ENCODE results near the gene MAP3K4.
"Not testable (repeated sequence)": the region's sequence is repeated elsewhere in the genome, so short reads cannot be mapped to it uniquely, and the experiment has no call there.

MAP3K4 gene

GRCh38 chr6:161091972-161092701 is 100.6 kb downstream of the MAP3K4 start:
- DNase-seq, result no peak

GRCh38 chr6:161094955-161095354 is 103.4 kb downstream of the MAP3K4 start:
- DNase-seq, result no peak

- DNase-seq, result no peak
Measured at GRCh38 chr6:161095916-161096315, 104.3 kb downstream of the MAP3K4 start.

- DNase-seq, result no peak
Measured at GRCh38 chr6:161100072-161100471, 108.5 kb downstream of the MAP3K4 start.

GRCh38 chr6:161101517-161101916 is 109.9 kb downstream of the MAP3K4 start:
- peak in 1 of 2 experiments; percentile 38 for DNase-seq

- DNase-seq, result no peak
Measured at GRCh38 chr6:161103475-161103874, 111.9 kb downstream of the MAP3K4 start.

- DNase-seq, result no peak
Measured at GRCh38 chr6:161104966-161105365, 113.4 kb downstream of the MAP3K4 start.

- no peak for DNase-seq
Measured at GRCh38 chr6:161105408-161105807, 113.8 kb downstream of the MAP3K4 start.

GRCh38 chr6:161107779-161108730 is 116.5 kb downstream of the MAP3K4 start:
- DNase-seq, result no peak

- DNase-seq, result no peak
Measured at GRCh38 chr6:161108916-161109315, 117.3 kb downstream of the MAP3K4 start.

GRCh38 chr6:161109366-161109765 is 117.8 kb downstream of the MAP3K4 start:
- DNase-seq, result no peak

- no peak for DNase-seq
Measured at GRCh38 chr6:161110028-161110779, 118.6 kb downstream of the MAP3K4 start.

- DNase-seq, result no peak
Measured at GRCh38 chr6:161111261-161111660, 119.7 kb downstream of the MAP3K4 start.

- no peak for DNase-seq
Measured at GRCh38 chr6:161115468-161115867, 123.9 kb downstream of the MAP3K4 start.

GRCh38 chr6:161116554-161116953 is 125.0 kb downstream of the MAP3K4 start:
- no peak for DNase-seq

- DNase-seq, result no peak
Measured at GRCh38 chr6:161117308-161117707, 125.7 kb downstream of the MAP3K4 start.

GRCh38 chr6:161117942-161118341 is 126.4 kb downstream of the MAP3K4 start:
- DNase-seq, result no peak

GRCh38 chr6:161123319-161123718 is 131.8 kb downstream of the MAP3K4 start:
- not testable (repeated sequence) for DNase-seq

- DNase-seq, result no peak
Measured at GRCh38 chr6:161125591-161125990, 134.0 kb downstream of the MAP3K4 start.

- no peak for DNase-seq
Measured at GRCh38 chr6:161127071-161127740, 135.6 kb downstream of the MAP3K4 start.

- no peak for DNase-seq
Measured at GRCh38 chr6:161128230-161128629, 136.7 kb downstream of the MAP3K4 start.

GRCh38 chr6:161128680-161129196 is 137.2 kb downstream of the MAP3K4 start:
- DNase-seq, result no peak
